Keratinocyte (primary cell): ENCODE results near the gene BEAN1.

Source experiments
- CTCF ChIP-seq, 3 experiments: IDR thresholded peaks in 1 of 3; conservative IDR thresholded peaks in 1 of 3; optimal IDR thresholded peaks in 1 of 3; 2 replicates in 2 of 3; 3 replicates in 1 of 3; pipeline versions ENCODE3 to v1.5.1; 2011; ENCODE audit warnings: low read length in 3 of 3, mild to moderate bottlenecking in 3 of 3, moderate library complexity in 2 of 3, control low read depth in 1 of 3, inconsistent platforms in 1 of 3; ENCODE audit not compliant: insufficient read depth in 2 of 3; ENCODE audit errors: extremely low read depth in 1 of 3
- EZH2 ChIP-seq: IDR thresholded peaks from one replicate; pipeline ENCODE4 v1.6.1; 2012; ENCODE audit warnings: inconsistent platforms, mild to moderate bottlenecking, low read length, moderate library complexity

GRCh38 chr16:66440271-66440802, 13.2 kb downstream of the BEAN1 start:
- TF ChIP-seq CTCF (optimal IDR thresholded peaks at IDR 0.05 in 1 of 3, IDR thresholded peaks at IDR 0.05 in 1 of 3, conservative IDR thresholded peaks at IDR 0.05 in 1 of 3; ENCODE audit: extremely low read depth in 1 of 3, insufficient read depth in 2 of 3, low read length in 3 of 3): no peak
- TF ChIP-seq EZH2: no peak
